Natural killer cell treated with Interleukin-12 subunit alpha and Interleukin-12 subunit beta and Interleukin-15 and Interleukin-18, amount 100 ng/mL, for 72 hours (primary cell): ENCODE results near the gene CCDC124. TPM values are rescaled to one million over a fixed set of nuclear protein-coding genes. Genes with fewer than 3 reads are reported as not detected.
"Not testable (repeated sequence)": the region's sequence is repeated elsewhere in the genome, so short reads cannot be mapped to it uniquely, and the experiment has no call there.

Source experiments
- ATAC-seq, 2 donors: fragments of 150-1000 bp; cut with Tn5 transposase in 1 of 2; sonication (Bioruptor Pico), chemical (Tn5 transposase) in 1 of 2; 2 replicates each; pipeline ENCODE4 v1.10.0; 2021
- DNase-seq: peaks from one replicate; pipeline ENCODE4 v3.0.0; 2022; ENCODE audit warnings: low spot score
- H3K27ac Mint-ChIP-seq, 2 donors: 1 replicate in 1 of 2; 2 replicates in 1 of 2; pipeline ENCODE4 v1.8.0; 2022; ENCODE audit warnings: mixed read lengths in 2 of 2, mild to moderate bottlenecking in 1 of 2, moderate library complexity in 1 of 2
- H3K27me3 Mint-ChIP-seq, 2 donors: 1 replicate in 1 of 2; 2 replicates in 1 of 2; pipeline ENCODE4 v1.8.0; 2022; ENCODE audit warnings: mixed read lengths in 2 of 2
- H3K36me3 Mint-ChIP-seq: one replicate; pipeline ENCODE4 v1.8.0; 2022; ENCODE audit warnings: mixed read lengths
- H3K4me1 Mint-ChIP-seq, 2 donors: 1 replicate in 1 of 2; 2 replicates in 1 of 2; pipeline ENCODE4 v1.8.0; 2022; ENCODE audit warnings: low read depth in 2 of 2, mixed read lengths in 2 of 2, mild to moderate bottlenecking in 1 of 2
- H3K4me3 Mint-ChIP-seq: one replicate; pipeline ENCODE4 v1.8.0; 2022; ENCODE audit warnings: mixed read lengths
- H3K9me3 Mint-ChIP-seq: 2 replicates; pipeline ENCODE4 v1.8.0; 2022; ENCODE audit warnings: mixed read lengths
- total RNA-seq, 2 donors: library from RNA; stranded (reverse); gene quantifications; one replicate each; pipeline ENCODE4 v1.2.3, GENCODE V29; 2022

The CCDC124 gene
- total RNA-seq, 2 donors from 2014 or later = 70.4 to 92.8 TPM

- Mint-ChIP-seq H3K36me3 (no peaks in the 10 kb centered on the region), H3K9me3 (no peaks in the 10 kb centered on the region), H3K4me1 (peaks cover 0 to 3% of the 10 kb centered on the region in 2 donors), H3K4me3 (no peak overlapping the region), H3K27ac (no peak overlapping the region), H3K27me3 (peaks cover 0 to 5% of the 10 kb centered on the region in 2 donors)
- DNase-seq (no peak), ATAC-seq (no peak)
Measured at GRCh38 chr19:17972230-17972629, 39.4 kb downstream of the CCDC124 start.

GRCh38 chr19:17973759-17974158 is 40.9 kb downstream of the CCDC124 start:
- Mint-ChIP-seq H3K27ac (no peak overlapping the region), H3K4me1 (peaks cover 0 to 3% of the 10 kb centered on the region in 2 donors), H3K27me3 (peaks cover 0 to 3% of the 10 kb centered on the region in 2 donors), H3K9me3 (no peaks in the 10 kb centered on the region), H3K4me3 (no peak overlapping the region), H3K36me3 (no peaks in the 10 kb centered on the region)
- ATAC-seq = peak in 1 of 2 donors; percentile 28
- no peak for DNase-seq

- Mint-ChIP-seq H3K27ac (no peak overlapping the region), H3K27me3 (peaks cover 0 to 3% of the 10 kb centered on the region in 2 donors), H3K9me3 (no peaks in the 10 kb centered on the region), H3K4me1 (peaks cover 0 to 3% of the 10 kb centered on the region in 2 donors), H3K4me3 (no peak overlapping the region), H3K36me3 (no peaks in the 10 kb centered on the region)
- ATAC-seq (no peak), DNase-seq (no peak)
Measured at GRCh38 chr19:17974551-17974950, 41.7 kb downstream of the CCDC124 start.

GRCh38 chr19:17975032-17975431 is 42.2 kb downstream of the CCDC124 start:
- no peak overlapping the region for H3K27ac Mint-ChIP-seq
- peaks cover 0 to 3% of the 10 kb centered on the region in 2 donors for H3K27me3 Mint-ChIP-seq
- DNase-seq (no peak), ATAC-seq (no peak)
- no peaks in the 10 kb centered on the region for H3K36me3 Mint-ChIP-seq
- no peaks in the 10 kb centered on the region for H3K4me1 Mint-ChIP-seq
- H3K9me3 Mint-ChIP-seq = no peaks in the 10 kb centered on the region
- H3K4me3 Mint-ChIP-seq = no peak overlapping the region

GRCh38 chr19:17977021-17977420 is 44.2 kb downstream of the CCDC124 start:
- Mint-ChIP-seq H3K9me3 (no peaks in the 10 kb centered on the region), H3K4me3 (no peak overlapping the region)
- DNase-seq = no peak

GRCh38 chr19:17977488-17977887 is 44.7 kb downstream of the CCDC124 start:
- no peaks in the 10 kb centered on the region for H3K36me3 Mint-ChIP-seq
- H3K27ac Mint-ChIP-seq = no peak overlapping the region
- no peaks in the 10 kb centered on the region for H3K4me1 Mint-ChIP-seq
- peaks cover 0 to 3% of the 10 kb centered on the region in 2 donors for H3K27me3 Mint-ChIP-seq
- DNase-seq = no peak
- no peak overlapping the region for H3K4me3 Mint-ChIP-seq
- ATAC-seq = no peak
- H3K9me3 Mint-ChIP-seq = no peaks in the 10 kb centered on the region

More at GRCh38 chr19:17977021-17977420, 44.2 kb downstream of the CCDC124 start:
- ATAC-seq = no peak
- no peaks in the 10 kb centered on the region for H3K4me1 Mint-ChIP-seq
- H3K27me3 Mint-ChIP-seq = peaks cover 0 to 3% of the 10 kb centered on the region in 2 donors
- no peaks in the 10 kb centered on the region for H3K36me3 Mint-ChIP-seq
- H3K27ac Mint-ChIP-seq = no peak overlapping the region

GRCh38 chr19:17981611-17982010 is 48.8 kb downstream of the CCDC124 start:
- no peak for DNase-seq
- H3K27me3 Mint-ChIP-seq = peaks cover 0 to 3% of the 10 kb centered on the region in 2 donors
- ATAC-seq = no peak
- H3K4me1 Mint-ChIP-seq = peaks cover 0 to 4% of the 10 kb centered on the region in 2 donors
- H3K27ac Mint-ChIP-seq = no peak overlapping the region
- no peaks in the 10 kb centered on the region for H3K9me3 Mint-ChIP-seq
- no peak overlapping the region for H3K4me3 Mint-ChIP-seq
- no peaks in the 10 kb centered on the region for H3K36me3 Mint-ChIP-seq

GRCh38 chr19:17982430-17982829 is 49.6 kb downstream of the CCDC124 start:
- Mint-ChIP-seq H3K27ac (no peak overlapping the region), H3K4me3 (no peak overlapping the region), H3K9me3 (no peaks in the 10 kb centered on the region), H3K4me1 (peaks cover 0 to 4% of the 10 kb centered on the region in 2 donors), H3K27me3 (peaks cover 0 to 3% of the 10 kb centered on the region in 2 donors), H3K36me3 (no peaks in the 10 kb centered on the region)
- DNase-seq = no peak
- peak in 1 of 2 donors; percentile 6 for ATAC-seq

- H3K4me1 Mint-ChIP-seq = peaks cover 0 to 4% of the 10 kb centered on the region in 2 donors
- H3K27me3 Mint-ChIP-seq = no peaks in the 10 kb centered on the region
Measured at GRCh38 chr19:17985037-17985818, 52.4 kb downstream of the CCDC124 start.

GRCh38 chr19:17986569-17986968 is 53.8 kb downstream of the CCDC124 start:
- ATAC-seq, H3K27me3 Mint-ChIP-seq, H3K27ac Mint-ChIP-seq, H3K4me1 Mint-ChIP-seq, H3K36me3 Mint-ChIP-seq, DNase-seq, H3K9me3 Mint-ChIP-seq, H3K4me3 Mint-ChIP-seq: not testable (repeated sequence)

More at GRCh38 chr19:17985037-17985818, 52.4 kb downstream of the CCDC124 start:
- Mint-ChIP-seq H3K36me3 (no peaks in the 10 kb centered on the region), H3K9me3 (no peaks in the 10 kb centered on the region), H3K27ac (peak overlapping the region in 1 of 2 donors; percentile 9), H3K4me3 (no peak overlapping the region)
- ATAC-seq (no peak), DNase-seq (no peak)

GRCh38 chr19:17988161-17988560 is 55.3 kb downstream of the CCDC124 start:
- Mint-ChIP-seq H3K36me3 (no peaks in the 10 kb centered on the region), H3K4me3 (no peak overlapping the region), H3K27ac (no peak overlapping the region), H3K27me3 (no peaks in the 10 kb centered on the region), H3K9me3 (no peaks in the 10 kb centered on the region), H3K4me1 (peaks cover 0 to 4% of the 10 kb centered on the region in 2 donors)
- ATAC-seq (no peak), DNase-seq (no peak)

- Mint-ChIP-seq H3K4me3 (no peak overlapping the region), H3K4me1 (peaks cover 0 to 4% of the 10 kb centered on the region in 2 donors), H3K27ac (no peak overlapping the region), H3K36me3 (no peaks in the 10 kb centered on the region), H3K9me3 (no peaks in the 10 kb centered on the region), H3K27me3 (no peaks in the 10 kb centered on the region)
- ATAC-seq (no peak), DNase-seq (no peak)
Measured at GRCh38 chr19:17989425-17990094, 56.7 kb downstream of the CCDC124 start.

GRCh38 chr19:17993076-17993813 is 60.4 kb downstream of the CCDC124 start:
- peaks cover 3% of the 10 kb centered on the region in 2 donors for H3K4me1 Mint-ChIP-seq
- no peaks in the 10 kb centered on the region for H3K36me3 Mint-ChIP-seq
- H3K27me3 Mint-ChIP-seq = no peaks in the 10 kb centered on the region
- no peak overlapping the region for H3K4me3 Mint-ChIP-seq
- ATAC-seq (no peak), DNase-seq (no peak)
- H3K27ac Mint-ChIP-seq = no peak overlapping the region
- H3K9me3 Mint-ChIP-seq = no peaks in the 10 kb centered on the region
